Spleen (tissue), 11 donors: ENCODE data around the gene TWIST2. TPM values are rescaled to one million over a fixed set of nuclear protein-coding genes. Genes with fewer than 3 reads are reported as not detected.

Experiments used
- DNase-seq: peaks from one replicate; pipeline ENCODE4 v3.0.0-alpha.2; 2020
- H3K27ac ChIP-seq, 8 donors: fragments of 200-600 bp; sonication (generic) in 7 of 8; 1 replicate in 4 of 8; 2 replicates in 4 of 8; pipeline versions ENCODE4 v1.5.0 to v1.8.0; 2016 to 2021; ENCODE audit warnings: inconsistent platforms in 4 of 8, mild to moderate bottlenecking in 4 of 8, moderate library complexity in 1 of 8
- H3K27me3 ChIP-seq, 7 donors: fragments of 200-600 bp; sonication (generic) in 6 of 7; replicated peaks in 1 of 7; 1 replicate in 4 of 7; 2 replicates in 3 of 7; pipeline versions ENCODE4 v1.5.0 to v1.8.0; 2016 to 2021; ENCODE audit warnings: inconsistent platforms in 3 of 7, mild to moderate bottlenecking in 1 of 7
- H3K36me3 ChIP-seq, 6 donors: fragments of 200-600 bp; sonication (generic) in 5 of 6; 1 replicate in 4 of 6; 2 replicates in 2 of 6; pipeline versions ENCODE4 v1.5.0 to v1.8.0; 2016 to 2021; ENCODE audit warnings: inconsistent platforms in 2 of 6
- H3K4me1 ChIP-seq, 6 donors: fragments of 200-600 bp; sonication (generic) in 5 of 6; 1 replicate in 3 of 6; 2 replicates in 3 of 6; pipeline versions ENCODE4 v1.5.0 to v1.8.0; 2016 to 2021; ENCODE audit warnings: inconsistent platforms in 3 of 6
- H3K4me3 ChIP-seq, 8 donors: fragments of 200-600 bp; sonication (generic) in 7 of 8; 1 replicate in 4 of 8; 2 replicates in 4 of 8; pipeline versions ENCODE4 v1.5.0 to v1.8.0; 2016 to 2021; ENCODE audit warnings: inconsistent platforms in 4 of 8, mild to moderate bottlenecking in 4 of 8, moderate library complexity in 2 of 8
- H3K9me3 ChIP-seq, 8 donors: fragments of 200-600 bp; sonication (generic) in 7 of 8; 1 replicate in 4 of 8; 2 replicates in 4 of 8; pipeline versions ENCODE4 v1.5.0 to v1.8.0; 2016 to 2021; ENCODE audit warnings: inconsistent platforms in 4 of 8
- CTCF ChIP-seq, 11 experiments: fragments of 200-600 bp in 7 of 11; fragments of 450-650 bp in 4 of 11; sonication (generic) in 4 of 11; IDR thresholded peaks in 8 of 11; conservative IDR thresholded peaks in 3 of 11; 1 replicate in 7 of 11; 2 replicates in 4 of 11; pipeline versions ENCODE4 v1.4.0 to v1.8.0; 2016 to 2021; ENCODE audit warnings: antibody characterized with exemption in 11 of 11, inconsistent platforms in 4 of 11, mild to moderate bottlenecking in 1 of 11
- POLR2A ChIP-seq, 3 donors: fragments of 450-650 bp; IDR thresholded peaks; one replicate each; pipeline ENCODE4 v1.5.1; 2017; ENCODE audit warnings: antibody characterized with exemption in 3 of 3, mild to moderate bottlenecking in 1 of 3
- POLR2AphosphoS5 ChIP-seq, 3 donors: sonication (generic); formaldehyde crosslinking; IDR thresholded peaks; one replicate each; pipeline ENCODE4 v1.5.1; 2017; ENCODE audit warnings: antibody characterized with exemption in 3 of 3
- WGBS, 5 donors: extraction: QIAGEN DNeasy Blood & Tissue Kit in 3 of 5; methylation state at CpG; one replicate each; pipeline versions ENCODE4 v1.1.5 to v1.1.7; 2013 to 2018; 5-methylcytosine and 5-hydroxymethylcytosine counted together
- intact Hi-C: fragments of 100-400 bp; cut with DNase I; formaldehyde crosslinking; loops from one replicate; pipeline ENCODE4 v1.15.0; 2023; ENCODE audit warnings: low total_unique reads
- polyA plus RNA-seq, 3 donors: library from polyadenylated mRNA; stranded (reverse); fragments of 200-250 nt; gene quantifications; one replicate each; pipeline ENCODE4 v1.2.1, GENCODE V29; 2013
- total RNA-seq, 7 donors: library from RNA; depleted of rRNA in 3 of 7; stranded (reverse); fragments of >200 nt in 3 of 7; fragmentation: NEBNext Ultra II Directional in 4 of 7; extraction: Animal tissue kit (Norgen Biotek cat#: 25700) in 4 of 7; gene quantifications; one replicate each; pipeline versions ENCODE4 v1.1.0 to v1.2.1, GENCODE V29; 2016 to 2021
- donor health status: healthy with polysubstance abuse.
- donor health status: DM: no; HTN: no; CAD: no; lungs with moderate emphysema.
- donor health status: DM: no; HTN: no; CAD: no.
- donor health status: Bipolar disorder and iron deficiency.
- donor health status: healthy.
- donor health status: DM: no; HTN: no; CAD: no.
- donor health status: DM: yes; HTN: yes; CAD: no.

TWIST2 gene
- total and polyA plus RNA-seq, 10 donors: 1.7 to 9.0 (median 2.4) TPM

GRCh38 chr2:238884122-238884811, 36.4 kb downstream of the TWIST2 start:
- peak; percentile 48 for DNase-seq
- 81 to 87% (median 85%) methylated on average over 14 to 19 of the region's 19 CpGs for WGBS, 5 donors

GRCh38 chr2:238884812-238885408, 37.0 kb downstream of the TWIST2 start:
- no peak overlapping the region for H3K4me3 ChIP-seq
- H3K27ac ChIP-seq: no peak overlapping the region
- 83 to 92% (median 85%) methylated on average over 8 to 14 of the region's 14 CpGs for WGBS, 5 donors
- no peaks in the 10 kb centered on the region for H3K9me3 ChIP-seq
- peak; percentile 47 for DNase-seq
- no peaks in the 10 kb centered on the region for H3K36me3 ChIP-seq
- H3K4me1 ChIP-seq: no peaks in the 10 kb centered on the region
- TF ChIP-seq POLR2AphosphoS5 (IDR thresholded peaks at IDR 0.05) (no peak), POLR2A (IDR thresholded peaks at IDR 0.05) (no peak), CTCF (IDR thresholded peaks at IDR 0.05 in 8 of 11, conservative IDR thresholded peaks at IDR 0.05 in 3 of 11) (no peak)
- peaks cover 0 to 34% (median 4%) of the 10 kb centered on the region in 7 donors for H3K27me3 ChIP-seq
- intact Hi-C loops: no loop called here

More at GRCh38 chr2:238884122-238884811, 36.4 kb downstream of the TWIST2 start:
- intact Hi-C loops: no loop called here
- Histone ChIP-seq H3K4me1 (no peaks in the 10 kb centered on the region), H3K27ac (no peak overlapping the region), H3K36me3 (no peaks in the 10 kb centered on the region), H3K4me3 (no peak overlapping the region), H3K9me3 (no peaks in the 10 kb centered on the region), H3K27me3 (peaks cover 0 to 34% (median 4%) of the 10 kb centered on the region in 7 donors)
- TF ChIP-seq POLR2A (IDR thresholded peaks at IDR 0.05) (no peak), POLR2AphosphoS5 (IDR thresholded peaks at IDR 0.05) (no peak), CTCF (IDR thresholded peaks at IDR 0.05 in 8 of 11, conservative IDR thresholded peaks at IDR 0.05 in 3 of 11) (no peak)

- no peak overlapping the region for H3K4me3 ChIP-seq
- H3K27ac ChIP-seq: no peak overlapping the region
- no peaks in the 10 kb centered on the region for H3K36me3 ChIP-seq
- H3K4me1 ChIP-seq: no peaks in the 10 kb centered on the region
- intact Hi-C loops: no loop called here
- DNase-seq: no peak
- no peaks in the 10 kb centered on the region for H3K9me3 ChIP-seq
- 72 to 83% (median 77%) methylated on average over 13 of the region's 13 CpGs for WGBS, 5 donors
- peaks cover 0 to 34% (median 4%) of the 10 kb centered on the region in 7 donors for H3K27me3 ChIP-seq
- TF ChIP-seq POLR2A (IDR thresholded peaks at IDR 0.05): no peak
- TF ChIP-seq POLR2AphosphoS5 (IDR thresholded peaks at IDR 0.05): no peak
- no peak for TF ChIP-seq CTCF (IDR thresholded peaks at IDR 0.05 in 8 of 11, conservative IDR thresholded peaks at IDR 0.05 in 3 of 11)
Measured at GRCh38 chr2:238886453-238887094, 38.7 kb downstream of the TWIST2 start.

GRCh38 chr2:238887616-238888015, 39.7 kb downstream of the TWIST2 start:
- WGBS, 5 donors: 76 to 90% (median 83%) methylated on average over 7 to 10 of the region's 10 CpGs
- TF ChIP-seq CTCF (IDR thresholded peaks at IDR 0.05 in 8 of 11, conservative IDR thresholded peaks at IDR 0.05 in 3 of 11) (no peak), POLR2A (IDR thresholded peaks at IDR 0.05) (no peak), POLR2AphosphoS5 (IDR thresholded peaks at IDR 0.05) (no peak)
- intact Hi-C loops: no loop called here

More at GRCh38 chr2:238887616-238888015, 39.7 kb downstream of the TWIST2 start:
- Histone ChIP-seq H3K27ac (no peak overlapping the region), H3K36me3 (no peaks in the 10 kb centered on the region), H3K4me1 (no peaks in the 10 kb centered on the region), H3K4me3 (no peak overlapping the region), H3K27me3 (peaks cover 0 to 31% (median 0%) of the 10 kb centered on the region in 7 donors), H3K9me3 (no peaks in the 10 kb centered on the region)
- peak; percentile 37 for DNase-seq
